Esophagus (tissue), 2 donors: ENCODE data around the gene CHAD. TPM values are rescaled to one million over a fixed set of nuclear protein-coding genes. Genes with fewer than 3 reads are reported as not detected.

Experiments used
- H3K27ac ChIP-seq, 2 donors: one replicate each; pipeline ENCODE4 v1.5.1; 2013; ENCODE audit warnings: low read depth in 2 of 2, mild to moderate bottlenecking in 2 of 2, inconsistent platforms in 1 of 2, low read length in 1 of 2, moderate library complexity in 1 of 2
- H3K27me3 ChIP-seq, 2 donors: one replicate each; pipeline ENCODE4 v1.6.1; 2013; ENCODE audit warnings: low read length in 2 of 2, control low read depth in 1 of 2, mild to moderate bottlenecking in 1 of 2; ENCODE audit not compliant: insufficient read depth in 2 of 2, control insufficient read depth in 1 of 2
- H3K36me3 ChIP-seq, 2 donors: one replicate each; pipeline ENCODE4 v1.6.1; 2013; ENCODE audit warnings: low read length in 1 of 2; ENCODE audit not compliant: control insufficient read depth in 2 of 2, insufficient read depth in 2 of 2
- H3K4me1 ChIP-seq, 2 donors: one replicate each; pipeline ENCODE4 v1.6.1; 2013; ENCODE audit warnings: low read length in 1 of 2; ENCODE audit not compliant: control insufficient read depth in 2 of 2, insufficient read depth in 2 of 2
- H3K4me3 ChIP-seq, 2 donors: one replicate each; pipeline ENCODE4 v1.5.1; 2013; ENCODE audit warnings: low read length in 2 of 2, mild to moderate bottlenecking in 2 of 2, low read depth in 1 of 2, moderate library complexity in 1 of 2
- H3K9me3 ChIP-seq, 2 donors: one replicate each; pipeline ENCODE4 v1.6.1; 2013; ENCODE audit warnings: mild to moderate bottlenecking in 2 of 2, low read depth in 1 of 2, low read length in 1 of 2, moderate library complexity in 1 of 2; ENCODE audit not compliant: control insufficient read depth in 2 of 2, insufficient read depth in 1 of 2
- WGBS, 2 donors: extraction: QIAGEN DNeasy Blood & Tissue Kit; methylation state at CpG; one replicate each; pipeline ENCODE4 v1.1.7; 2013; 5-methylcytosine and 5-hydroxymethylcytosine counted together
- polyA plus RNA-seq, 2 donors: library from polyadenylated mRNA; stranded (reverse); fragments of 200-250 nt; gene quantifications; one replicate each; pipeline ENCODE4 v1.2.3, GENCODE V29; 2013
- donor health status: healthy with polysubstance abuse.
- donor health status: Bipolar disorder and iron deficiency.

CHAD gene
- polyA plus RNA-seq, 2 donors: 0.13 to 0.18 TPM

DNA sequence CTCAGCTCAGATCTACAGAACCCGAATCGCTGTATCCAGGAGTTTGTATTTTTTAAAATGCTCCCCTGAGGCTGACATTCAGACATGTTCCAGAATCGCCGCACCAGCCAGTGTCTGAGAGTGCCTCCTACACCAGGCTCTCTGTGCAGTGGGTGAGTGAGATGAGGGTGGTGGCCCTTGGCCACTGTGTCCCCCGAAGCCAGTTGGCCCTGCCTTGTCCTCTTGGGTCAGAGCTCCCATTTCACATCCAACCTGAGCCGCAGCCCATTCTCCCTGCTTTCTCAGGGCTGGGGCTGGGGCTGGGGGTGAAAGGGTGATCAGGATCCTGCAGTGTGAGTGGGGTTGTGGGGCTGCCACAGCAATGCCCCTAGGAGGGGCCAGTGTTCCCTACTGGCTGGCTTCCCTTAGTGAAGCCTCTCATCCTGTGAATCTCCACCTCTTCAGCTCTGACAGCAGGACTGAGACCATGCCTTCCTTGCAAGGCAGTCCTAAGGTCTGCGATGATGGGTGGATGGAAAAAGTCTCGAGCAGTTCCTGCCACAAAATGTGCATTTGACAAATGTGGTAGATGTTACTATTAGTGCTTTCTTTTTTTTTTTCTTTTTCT is 26.6 kb upstream of the CHAD start:
- Histone ChIP-seq H3K4me1 (no peaks in the 10 kb centered on the region), H3K27me3 (no peaks in the 10 kb centered on the region), H3K4me3 (no peak overlapping the region), H3K9me3 (no peaks in the 10 kb centered on the region), H3K27ac (no peak overlapping the region), H3K36me3 (no peaks in the 10 kb centered on the region)
- WGBS, 2 donors: 86 to 89% methylated on average over 8 of the region's 8 CpGs

DNA sequence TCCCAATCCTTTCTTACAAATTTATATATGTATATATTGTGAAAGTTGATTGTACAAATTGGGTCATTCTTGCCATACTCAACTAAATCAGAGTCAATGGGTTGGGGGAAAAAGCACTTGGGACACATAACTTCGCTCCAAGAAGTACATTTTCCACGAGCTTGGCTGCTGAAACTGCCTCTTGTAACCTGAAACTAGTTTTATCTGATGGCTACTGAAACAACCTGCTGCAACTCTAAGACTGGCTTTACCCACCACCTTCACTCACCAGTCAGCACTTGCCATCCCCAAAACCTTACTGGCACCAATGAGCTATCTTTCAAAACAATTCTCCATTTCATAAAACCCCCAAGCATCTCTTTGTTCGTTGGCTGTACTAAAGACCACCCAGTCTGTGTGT is 25.1 kb upstream of the CHAD start:
- Histone ChIP-seq H3K9me3 (no peaks in the 10 kb centered on the region), H3K4me3 (no peak overlapping the region), H3K4me1 (no peaks in the 10 kb centered on the region), H3K27ac (no peak overlapping the region), H3K27me3 (no peaks in the 10 kb centered on the region), H3K36me3 (no peaks in the 10 kb centered on the region)
- WGBS, 2 donors: 42 to 66% methylated on average over 3 of the region's 3 CpGs

DNA sequence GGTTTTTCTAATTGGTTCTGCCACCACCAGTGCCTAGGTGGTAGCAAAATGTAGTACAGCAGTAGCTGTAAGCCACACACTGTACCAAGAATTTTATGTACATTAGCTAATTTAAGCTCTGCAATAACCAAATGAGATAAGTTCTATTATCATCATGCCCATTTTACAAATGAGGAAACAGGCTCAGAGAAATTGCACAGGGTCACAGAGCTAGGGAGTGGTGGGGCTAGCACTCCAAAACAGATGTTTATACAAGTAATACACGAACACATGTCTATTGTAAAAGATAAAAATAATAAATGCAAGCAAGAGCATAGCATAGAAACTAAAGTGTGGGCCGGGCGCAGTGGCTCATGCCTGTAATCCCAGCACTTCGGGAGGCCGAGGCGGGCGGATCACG is 23.5 kb upstream of the CHAD start:
- no peaks in the 10 kb centered on the region for H3K36me3 ChIP-seq
- no peaks in the 10 kb centered on the region for H3K27me3 ChIP-seq
- H3K4me3 ChIP-seq: no peak overlapping the region
- WGBS, 2 donors: 85 to 87% methylated on average over 8 of the region's 8 CpGs
- no peaks in the 10 kb centered on the region for H3K9me3 ChIP-seq
- no peak overlapping the region for H3K27ac ChIP-seq
- peaks cover 0 to 9% of the 10 kb centered on the region in 2 donors for H3K4me1 ChIP-seq

DNA sequence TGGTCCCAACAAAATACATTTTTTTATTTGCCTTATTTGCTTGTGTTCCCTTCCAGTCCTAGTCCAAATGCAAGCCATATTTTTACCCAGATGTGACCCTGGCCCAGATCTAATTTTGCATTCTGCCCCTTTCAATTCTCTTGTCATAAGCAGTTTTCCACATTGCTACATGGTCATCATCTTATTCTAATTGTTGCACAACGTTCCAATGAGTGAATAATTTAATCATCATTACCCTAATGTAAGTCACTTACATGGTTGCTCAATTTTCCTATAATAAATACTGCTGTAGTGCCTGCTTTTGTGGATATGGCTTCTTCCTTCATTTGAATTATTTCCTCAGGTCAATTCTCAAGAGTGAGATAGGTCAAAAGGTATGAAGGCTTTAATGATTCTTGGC is 22.8 kb upstream of the CHAD start:
- peaks cover 0 to 10% of the 10 kb centered on the region in 2 donors for H3K4me1 ChIP-seq
- no peak overlapping the region for H3K4me3 ChIP-seq
- no peak overlapping the region for H3K27ac ChIP-seq
- WGBS, 2 donors: 36 to 55% methylated on average over 1 of the region's 1 CpG
- no peaks in the 10 kb centered on the region for H3K9me3 ChIP-seq
- H3K36me3 ChIP-seq: no peaks in the 10 kb centered on the region
- H3K27me3 ChIP-seq: no peaks in the 10 kb centered on the region

DNA sequence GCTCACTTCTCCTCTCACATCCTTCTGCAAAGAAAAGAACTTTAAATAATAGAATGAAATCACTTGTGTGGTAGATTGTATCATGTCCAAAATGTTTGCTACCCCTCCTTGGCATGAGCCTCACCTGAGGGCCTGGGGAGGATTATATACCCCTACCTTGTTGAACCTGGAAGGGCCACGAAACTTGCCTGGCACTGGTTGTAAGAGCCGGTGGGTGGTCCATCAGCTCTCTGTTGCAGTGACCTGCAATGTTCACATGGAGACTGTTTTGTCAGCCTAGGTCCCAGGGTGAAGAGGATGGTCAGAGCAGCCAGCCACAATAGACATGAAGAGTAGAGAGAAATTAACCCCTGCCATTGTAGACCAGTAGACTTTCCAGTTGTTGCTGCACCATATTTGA is 20.2 kb upstream of the CHAD start:
- Histone ChIP-seq H3K27me3 (no peaks in the 10 kb centered on the region), H3K27ac (no peak overlapping the region), H3K4me1 (peaks cover 0 to 10% of the 10 kb centered on the region in 2 donors), H3K36me3 (peaks cover 0 to 13% of the 10 kb centered on the region in 2 donors), H3K4me3 (no peak overlapping the region), H3K9me3 (no peaks in the 10 kb centered on the region)
- WGBS, 2 donors: 93 to 96% methylated on average over 2 of the region's 2 CpGs

DNA sequence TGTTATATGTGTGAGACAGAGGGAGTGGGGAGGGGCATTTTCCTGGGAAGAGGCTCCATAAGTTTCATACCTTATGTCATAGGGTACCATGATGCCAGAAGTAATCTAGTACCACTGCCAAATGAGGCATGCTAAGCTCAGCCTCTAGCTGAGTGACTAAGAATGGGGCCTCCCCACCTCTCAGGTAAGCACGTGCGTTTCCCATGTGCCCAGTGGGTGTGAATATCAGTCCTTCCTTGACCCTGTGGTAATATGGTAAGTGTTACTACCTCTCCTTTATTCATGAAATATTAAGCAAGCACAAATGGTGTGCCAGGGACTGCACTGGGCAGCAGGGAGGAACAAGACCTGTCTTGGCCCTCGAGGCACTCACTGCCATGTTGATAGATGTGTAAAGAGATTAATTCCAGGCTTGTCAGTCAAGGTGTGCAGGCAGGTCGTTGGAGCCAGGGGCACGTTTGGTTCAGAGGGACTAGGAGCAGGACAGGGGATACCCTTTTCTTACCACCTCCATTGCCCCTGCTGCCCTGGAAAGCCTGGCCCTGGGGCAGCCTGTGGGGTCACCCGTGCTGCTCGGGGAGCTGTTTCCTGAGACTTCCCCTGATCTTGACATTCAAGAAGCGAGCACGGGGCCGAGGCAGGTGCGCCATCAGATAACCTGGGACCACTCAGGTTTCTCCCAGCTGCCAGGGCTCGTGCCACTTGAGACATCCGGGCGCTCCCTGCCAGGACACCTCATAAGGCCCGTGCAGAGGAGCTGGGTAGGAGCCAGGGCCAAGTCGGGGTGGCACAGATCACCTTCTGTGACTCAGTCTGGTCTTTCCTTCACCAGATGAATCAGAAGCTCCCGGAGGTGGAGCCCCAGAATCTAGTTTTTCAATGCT is 18.8 kb upstream of the CHAD start:
- Histone ChIP-seq H3K9me3 (no peaks in the 10 kb centered on the region), H3K36me3 (peaks cover 0 to 13% of the 10 kb centered on the region in 2 donors), H3K4me3 (no peak overlapping the region), H3K27ac (peak overlapping the region; percentile 77 to 85), H3K27me3 (no peaks in the 10 kb centered on the region), H3K4me1 (peaks cover 0 to 10% of the 10 kb centered on the region in 2 donors)
- WGBS, 2 donors: 59 to 62% methylated on average over 17 of the region's 17 CpGs

DNA sequence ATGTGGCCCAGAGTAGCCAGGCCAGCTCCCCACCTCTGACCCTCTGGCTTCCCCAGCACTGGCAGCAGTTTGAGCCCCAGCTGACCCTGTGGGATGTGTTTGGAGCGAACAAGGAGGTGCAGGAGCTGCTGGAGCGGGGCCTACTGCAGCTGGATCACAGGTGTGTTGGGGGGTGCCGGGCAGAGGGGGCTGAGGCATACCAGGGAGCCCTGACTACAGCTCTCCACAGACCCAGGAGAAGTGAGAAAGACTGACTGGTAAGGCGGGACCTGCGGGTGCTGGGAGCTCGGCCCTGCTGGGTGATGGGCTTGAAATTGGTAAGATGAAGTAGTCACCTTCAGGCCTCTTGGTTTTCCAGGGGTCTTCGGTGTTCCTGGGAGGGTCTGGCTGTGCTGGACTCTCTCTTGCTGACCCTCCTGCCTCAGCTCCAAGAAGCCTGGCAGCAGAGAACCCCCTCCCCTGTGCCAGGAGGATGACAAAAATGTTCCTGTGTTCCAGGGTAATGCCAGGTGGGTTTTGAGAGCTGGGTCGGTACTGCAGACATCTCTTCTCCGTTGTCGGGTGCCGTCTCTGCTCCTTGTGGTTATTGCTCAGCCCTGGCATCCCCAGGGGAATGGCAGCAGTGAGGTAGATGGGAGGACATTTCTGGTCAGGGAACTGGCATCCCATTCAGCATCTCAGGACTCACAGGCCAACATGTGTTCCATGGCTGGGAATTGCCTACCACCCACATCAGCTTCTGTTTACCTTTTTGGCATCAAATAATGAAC is 15.9 kb upstream of the CHAD start:
- WGBS, 2 donors: 96% methylated on average over 11 of the region's 11 CpGs
- Histone ChIP-seq H3K27ac (no peak overlapping the region), H3K36me3 (peaks cover 0 to 17% of the 10 kb centered on the region in 2 donors), H3K4me3 (no peak overlapping the region), H3K9me3 (no peaks in the 10 kb centered on the region), H3K27me3 (no peaks in the 10 kb centered on the region), H3K4me1 (peaks cover 5 to 19% of the 10 kb centered on the region in 2 donors)

DNA sequence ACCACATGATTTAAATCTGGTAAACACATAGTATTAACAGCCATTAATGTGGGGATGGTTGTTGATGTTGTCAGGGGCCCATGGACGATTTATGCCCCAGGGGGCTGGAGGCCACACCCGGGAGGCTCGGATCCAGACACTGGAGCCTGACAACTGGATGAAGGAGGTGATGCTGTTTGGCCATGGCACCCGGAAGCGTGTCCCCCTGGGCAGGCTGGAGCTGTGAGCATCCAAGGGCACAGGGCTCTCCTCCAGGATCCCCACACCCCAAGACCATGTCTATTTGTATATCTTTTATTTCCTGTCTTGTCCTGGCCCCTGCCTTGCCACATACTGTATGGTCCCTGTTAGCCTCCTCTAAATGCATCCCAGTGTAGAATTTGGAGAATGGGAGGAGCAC is 14.6 kb upstream of the CHAD start:
- Histone ChIP-seq H3K27ac (no peak overlapping the region), H3K4me1 (peaks cover 6 to 18% of the 10 kb centered on the region in 2 donors), H3K27me3 (no peaks in the 10 kb centered on the region), H3K9me3 (no peaks in the 10 kb centered on the region), H3K36me3 (peaks cover 0 to 17% of the 10 kb centered on the region in 2 donors), H3K4me3 (no peak overlapping the region)
- WGBS, 2 donors: 63 to 75% methylated on average over 5 of the region's 5 CpGs

DNA sequence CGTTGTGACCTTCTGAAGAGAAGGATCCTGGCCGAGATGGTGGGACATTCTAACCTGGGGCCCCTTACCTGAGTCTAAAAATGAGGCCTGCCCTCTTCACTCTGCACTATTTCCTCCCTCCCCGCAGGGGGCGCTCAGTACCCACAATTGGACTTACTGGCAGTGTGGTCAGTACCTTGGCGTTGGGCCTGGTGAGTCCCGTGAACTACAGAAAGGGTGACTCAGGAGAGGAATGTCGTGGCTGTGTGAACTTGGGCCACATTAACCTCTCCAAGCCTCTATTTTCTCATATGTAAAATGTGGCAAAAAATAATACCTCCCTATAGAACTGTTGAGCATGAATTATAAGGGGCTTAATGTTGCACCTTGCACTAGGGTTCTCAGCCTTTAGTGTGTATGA is 13.8 kb upstream of the CHAD start:
- H3K9me3 ChIP-seq: no peaks in the 10 kb centered on the region
- H3K4me1 ChIP-seq: peaks cover 6 to 14% of the 10 kb centered on the region in 2 donors
- no peak overlapping the region for H3K4me3 ChIP-seq
- H3K27ac ChIP-seq: peak overlapping the region in 1 of 2 donors; percentile 42
- H3K36me3 ChIP-seq: peaks cover 0 to 17% of the 10 kb centered on the region in 2 donors
- 5 to 11% methylated on average over 7 of the region's 7 CpGs for WGBS, 2 donors
- no peaks in the 10 kb centered on the region for H3K27me3 ChIP-seq
